SK-N-SH (cell line): Measurements from ENCODE around the gene STRBP. TPM values are rescaled to one million over a fixed set of nuclear protein-coding genes. Genes with fewer than 3 reads are reported as not detected.

Experiments
- CTCF ChIA-PET: fragments of 300-600, 350-600 bp; formaldehyde crosslinking; extraction: SDS; loops from one replicate; lab custom pipeline; 2021; lab: Yijun Ruan, JAX
- POLR2A ChIA-PET: fragments of 350-600 bp; sonication (Branson Sonifier 250); formaldehyde crosslinking; extraction: SDS; loops from one replicate; lab custom pipeline; 2020; ENCODE audit warnings: antibody characterized with exemption, inconsistent platforms; lab: Yijun Ruan, JAX
- DNase-seq: peaks from one replicate; pipeline ENCODE4 v3.0.0; 2012
- H2AFZ ChIP-seq: fragments of 200-600 bp; sonication (generic); 2 replicates; pipeline ENCODE4 v1.8.1; 2016; ENCODE audit warnings: antibody characterized with exemption, mild to moderate bottlenecking, low read depth
- H3F3A ChIP-seq: fragments of 200-600 bp; sonication (generic); replicated peaks from 2 replicates; pipeline ENCODE3; 2016; ENCODE audit warnings: antibody characterized with exemption, mild to moderate bottlenecking; ENCODE audit not compliant: insufficient read depth
- H3K27ac ChIP-seq, 2 experiments: fragments of 200-500 bp in 1 of 2; fragments of 200-600 bp in 1 of 2; sonication (Bioruptor generic) in 1 of 2; sonication (generic), shearing (Covaris generic) in 1 of 2; 2 replicates each; pipeline versions ENCODE4 v1.5.1 to v1.6.1; 2014 to 2016; ENCODE audit warnings: low read depth in 2 of 2, inconsistent platforms in 1 of 2, low read length in 1 of 2, mild to moderate bottlenecking in 1 of 2, mixed read lengths in 1 of 2
- H3K27me3 ChIP-seq: fragments of 200-600 bp; sonication (generic), shearing (Covaris generic); 2 replicates; pipeline ENCODE4 v1.6.1; 2016; ENCODE audit warnings: mixed run types; ENCODE audit not compliant: insufficient read depth
- H3K36me3 ChIP-seq, 2 experiments: fragments of 200-500 bp in 1 of 2; fragments of 200-600 bp in 1 of 2; sonication (Bioruptor generic) in 1 of 2; sonication (generic) in 1 of 2; replicated peaks in 1 of 2; 2 replicates each; pipeline versions ENCODE3 to v1.5.1; 2014 to 2016; ENCODE audit warnings: low read length in 1 of 2, mild to moderate bottlenecking in 1 of 2; ENCODE audit not compliant: insufficient read depth in 2 of 2, control insufficient read depth in 1 of 2
- H3K4me1 ChIP-seq, 2 experiments: fragments of 200-500 bp in 1 of 2; fragments of 200-600 bp in 1 of 2; sonication (Bioruptor generic) in 1 of 2; sonication (generic), shearing (Covaris generic) in 1 of 2; 2 replicates each; pipeline versions ENCODE4 v1.5.1 to v1.6.1; 2014 to 2016; ENCODE audit warnings: low read depth in 1 of 2, low read length in 1 of 2, mixed run types in 1 of 2; ENCODE audit not compliant: insufficient read depth in 2 of 2, control insufficient read depth in 1 of 2
- H3K4me2 ChIP-seq: fragments of 200-600 bp; sonication (generic), shearing (Covaris generic); 2 replicates; pipeline ENCODE4 v1.6.1; 2017; ENCODE audit warnings: mixed run types
- H3K4me3 ChIP-seq, 2 experiments: fragments of 200-500 bp in 1 of 2; fragments of 200-600 bp in 1 of 2; sonication (Bioruptor generic) in 1 of 2; sonication (generic), shearing (Covaris generic) in 1 of 2; 2 replicates each; pipeline versions ENCODE4 v1.5.1 to v1.8.1; 2014 to 2016; ENCODE audit warnings: low read depth in 2 of 2, inconsistent platforms in 1 of 2, low read length in 1 of 2, mild to moderate bottlenecking in 1 of 2, mixed read lengths in 1 of 2, moderate library complexity in 1 of 2
- H3K79me2 ChIP-seq: fragments of 200-600 bp; sonication (generic); 2 replicates; pipeline ENCODE4 v1.8.1; 2017; ENCODE audit warnings: mild to moderate bottlenecking; ENCODE audit not compliant: insufficient read depth
- H3K9ac ChIP-seq: fragments of 200-600 bp; sonication (generic); 2 replicates; pipeline ENCODE4 v1.6.1; 2017; ENCODE audit warnings: mixed run types
- H3K9me2 ChIP-seq: fragments of 200-600 bp; sonication (generic); 2 replicates; pipeline ENCODE4 v1.6.1; 2017; ENCODE audit warnings: mixed run types
- H3K9me3 ChIP-seq: fragments of 200-600 bp; sonication (generic); 2 replicates; pipeline ENCODE4 v1.6.1; 2017; ENCODE audit warnings: mixed run types, mild to moderate bottlenecking, moderate library complexity
- H4K20me1 ChIP-seq: fragments of 200-600 bp; sonication (generic); 2 replicates; pipeline ENCODE4 v1.6.1; 2017; ENCODE audit warnings: mild to moderate bottlenecking, mixed run types; ENCODE audit not compliant: insufficient read depth
- CTCF ChIP-seq: fragments of 200-600 bp; sonication (generic); IDR thresholded peaks from 2 replicates; pipeline ENCODE4 v1.6.1; 2017; ENCODE audit warnings: antibody characterized with exemption, mild to moderate bottlenecking, moderate library complexity
- ELF1 ChIP-seq: IDR thresholded peaks from 2 replicates; pipeline ENCODE4 v1.4.0; 2012
- EP300 ChIP-seq, 2 experiments: IDR thresholded peaks; 2 replicates each; pipeline versions ENCODE4 v1.4.0 to v1.6.1; 2012; ENCODE audit warnings: borderline replicate concordance in 1 of 2, low read depth in 1 of 2, low read length in 1 of 2
- FOXM1 ChIP-seq: IDR thresholded peaks from 2 replicates; pipeline ENCODE4 v1.4.0; 2012; ENCODE audit warnings: low read depth, mild to moderate bottlenecking
- GABPA ChIP-seq: IDR thresholded peaks from 2 replicates; pipeline ENCODE4 v1.4.0; 2012; ENCODE audit warnings: low read depth, mild to moderate bottlenecking
- MXI1 ChIP-seq: IDR thresholded peaks from 2 replicates; pipeline ENCODE4 v1.6.1; 2012; ENCODE audit warnings: mild to moderate bottlenecking, low read depth, low read length, improper control_type of control experiment
- NFIC ChIP-seq: IDR thresholded peaks from 2 replicates; pipeline ENCODE4 v1.4.0; 2012; ENCODE audit warnings: borderline replicate concordance
- NRF1 ChIP-seq: IDR thresholded peaks from 2 replicates; pipeline ENCODE4 v1.6.1; 2012; ENCODE audit warnings: low read depth, mild to moderate bottlenecking, low read length
- PBX3 ChIP-seq: IDR thresholded peaks from 2 replicates; pipeline ENCODE4; 2012
- REST ChIP-seq: IDR thresholded peaks from 2 replicates; pipeline ENCODE4 v1.6.1; 2012; ENCODE audit warnings: mild to moderate bottlenecking, low read depth, low read length, moderate library complexity
- SIN3A ChIP-seq: IDR thresholded peaks from 2 replicates; pipeline ENCODE4 v1.6.1; 2012; ENCODE audit warnings: low read depth, mild to moderate bottlenecking, low read length, moderate library complexity, borderline replicate concordance
- TEAD4 ChIP-seq: IDR thresholded peaks from 2 replicates; pipeline ENCODE4 v1.4.0; 2012; ENCODE audit warnings: mild to moderate bottlenecking, borderline replicate concordance; ENCODE audit not compliant: insufficient read depth
- USF2 ChIP-seq: fragments of 150-350 bp; IDR thresholded peaks from 2 replicates; pipeline ENCODE4 v1.6.1; 2017; ENCODE audit warnings: antibody characterized with exemption, low read length, low read depth, borderline replicate concordance
- YY1 ChIP-seq: IDR thresholded peaks from 2 replicates; pipeline ENCODE4 v1.4.0; 2012; ENCODE audit warnings: low read depth, mild to moderate bottlenecking
- ZBTB33 ChIP-seq: IDR thresholded peaks from 2 replicates; pipeline ENCODE4 v1.4.0; 2012; ENCODE audit warnings: low read depth, borderline replicate concordance
- WGBS: methylation state at CpG from one replicate; pipeline ENCODE4 v1.1.6; 2017; ENCODE audit warnings: low lambda C conversion rate; 5-methylcytosine and 5-hydroxymethylcytosine counted together
- polyA plus RNA-seq, 3 experiments: library from polyadenylated mRNA; depleted of rRNA; stranded (reverse); fragments of >200 nt; gene quantifications; 2 replicates each; pipeline ENCODE4 v1.2.3, GENCODE V29; 2012

The STRBP gene
- polyA plus RNA-seq, 1 of the 3 experiments (the other 2 are of a cell fraction), result 5.9 TPM

- ChIA-PET POLR2A (no interaction called here), CTCF (no interaction called here)
- H3K27ac ChIP-seq, result no peak overlapping the region
- no peak overlapping the region for H3K9ac ChIP-seq
- H2AFZ ChIP-seq, result no peak overlapping the region
- DNase-seq, result no peak
- H3K4me3 ChIP-seq, result no peak overlapping the region
- no peak for TF ChIP-seq USF2
- TF ChIP-seq SIN3A, result no peak
- no peak for TF ChIP-seq YY1
- TF ChIP-seq FOXM1, result no peak
- no peak for TF ChIP-seq EP300 (IDR thresholded peaks at IDR 0.05; ENCODE audit: borderline replicate concordance in 1 of 2, low read depth in 1 of 2, low read length in 1 of 2)
- no peak for TF ChIP-seq MXI1
- TF ChIP-seq ELF1, result no peak
- TF ChIP-seq GABPA, result no peak
- no peak for TF ChIP-seq TEAD4
- TF ChIP-seq NRF1, result no peak
- TF ChIP-seq PBX3, result no peak
- no peak for TF ChIP-seq ZBTB33
- TF ChIP-seq NFIC, result no peak
- TF ChIP-seq CTCF, result no peak
- TF ChIP-seq REST, result no peak
- no peaks in the 10 kb centered on the region for H3K36me3 ChIP-seq
- no peaks in the 10 kb centered on the region for H3K4me1 ChIP-seq
- H3K79me2 ChIP-seq, result no peaks in the 10 kb centered on the region
- H3K9me2 ChIP-seq, result no peaks in the 10 kb centered on the region; the same call in 1 of the 2 replicates
- no peak overlapping the region for H3K4me2 ChIP-seq
- no peaks in the 10 kb centered on the region for H3K27me3 ChIP-seq
- no peaks in the 10 kb centered on the region for H3K9me3 ChIP-seq
- H3F3A ChIP-seq, result no peaks in the 10 kb centered on the region
- 89% methylated on average over 4 of the region's 4 CpGs for WGBS
- H4K20me1 ChIP-seq, result no peaks in the 10 kb centered on the region
Measured at GRCh38 chr9:123191260-123191659, 77.1 kb downstream of the STRBP start.
